ENCODE data around the gene LMTK3. TPM values are rescaled to one million over a fixed set of nuclear protein-coding genes. Genes with fewer than 3 reads are reported as not detected.

Gene LMTK3
- total RNA-seq, 2 donors from 2014 or later, result 2.9 to 9.5 TPM

DNA sequence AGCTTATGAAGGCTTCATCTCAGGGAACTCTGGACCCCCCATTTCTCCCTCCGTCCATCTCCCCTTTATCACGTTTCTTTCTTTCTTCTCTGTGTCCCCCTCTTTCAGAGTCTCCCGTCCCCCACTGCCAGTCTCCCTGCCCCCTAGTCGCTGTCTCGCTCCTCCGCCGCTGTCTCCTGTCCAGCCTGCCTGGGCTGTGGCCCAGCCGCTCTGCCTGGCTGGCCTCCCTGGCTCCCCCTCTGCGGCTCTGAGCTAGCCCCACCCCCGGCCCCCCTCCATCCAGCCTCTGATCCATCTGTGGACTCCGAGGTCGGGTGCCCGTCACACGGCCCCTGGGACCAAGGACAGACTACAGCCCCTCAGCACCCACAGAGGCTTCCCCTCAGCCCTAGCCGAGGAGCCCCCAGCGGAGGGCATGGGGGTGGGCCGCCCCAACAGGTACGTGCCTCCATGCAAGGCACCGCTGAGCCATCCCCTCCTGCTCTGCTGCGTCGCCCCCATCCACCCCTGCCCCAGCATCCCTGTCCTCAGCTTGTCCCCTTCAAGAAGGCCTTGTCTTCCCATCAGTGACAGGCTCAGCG lies 57.4 kb downstream of the LMTK3 start:
- Mint-ChIP-seq H3K9me3 (no peaks in the 10 kb centered on the region), H3K27ac (peak overlapping the region; percentile 60 to 73), H3K36me3 (peaks cover 0 to 4% of the 10 kb centered on the region in 2 donors)
- ATAC-seq (no peak), DNase-seq (ENCODE audit: low spot score in 2 of 2) (no peak)

DNA sequence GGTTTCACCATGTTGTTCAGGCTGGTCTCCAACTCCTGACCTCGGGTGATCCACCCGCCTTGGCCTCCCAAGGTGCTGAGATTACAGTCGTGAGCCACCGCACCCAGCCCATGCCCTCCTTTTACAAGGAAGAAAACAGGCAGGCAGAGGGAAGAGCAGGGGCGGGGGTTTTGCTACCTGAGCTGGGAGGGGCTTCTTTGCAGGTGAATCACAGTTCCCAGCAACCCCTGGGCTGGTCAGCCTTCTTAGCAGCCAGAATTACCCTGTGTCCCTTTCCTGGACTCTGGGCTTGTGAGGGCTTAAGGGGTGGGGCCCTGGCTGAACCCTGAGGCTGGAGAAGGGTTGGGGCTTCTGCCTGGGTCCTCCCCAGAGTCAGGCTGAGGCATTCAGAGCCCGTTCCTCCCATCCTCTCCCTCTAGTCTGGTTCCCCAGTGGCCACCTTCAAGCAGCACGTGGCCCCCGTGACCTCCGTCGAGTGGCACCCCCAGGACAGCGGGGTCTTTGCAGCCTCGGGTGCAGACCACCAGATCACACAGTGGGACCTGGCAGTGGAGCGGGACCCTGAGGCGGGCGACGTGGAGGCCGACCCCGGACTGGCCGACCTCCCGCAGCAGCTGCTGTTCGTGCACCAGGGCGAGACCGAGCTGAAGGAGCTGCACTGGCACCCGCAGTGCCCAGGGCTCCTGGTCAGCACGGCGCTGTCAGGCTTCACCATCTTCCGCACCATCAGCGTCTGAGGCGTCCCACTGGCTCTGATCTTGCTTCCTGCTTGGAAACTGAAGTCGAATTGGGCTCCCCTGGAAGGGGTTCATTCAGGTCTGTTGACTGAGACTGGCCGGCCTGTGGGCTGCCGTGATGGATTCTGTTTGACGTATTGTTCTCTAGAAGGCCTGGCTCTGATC lies 59.1 kb downstream of the LMTK3 start:
- no peaks in the 10 kb centered on the region for H3K9me3 Mint-ChIP-seq
- H3K27ac Mint-ChIP-seq, result peak overlapping the region in 1 of 2 donors; percentile 79
- peaks cover 11 to 21% of the 10 kb centered on the region in 2 donors for H3K36me3 Mint-ChIP-seq
- no peak for ATAC-seq
- DNase-seq (ENCODE audit: low spot score in 2 of 2), result no peak

DNA sequence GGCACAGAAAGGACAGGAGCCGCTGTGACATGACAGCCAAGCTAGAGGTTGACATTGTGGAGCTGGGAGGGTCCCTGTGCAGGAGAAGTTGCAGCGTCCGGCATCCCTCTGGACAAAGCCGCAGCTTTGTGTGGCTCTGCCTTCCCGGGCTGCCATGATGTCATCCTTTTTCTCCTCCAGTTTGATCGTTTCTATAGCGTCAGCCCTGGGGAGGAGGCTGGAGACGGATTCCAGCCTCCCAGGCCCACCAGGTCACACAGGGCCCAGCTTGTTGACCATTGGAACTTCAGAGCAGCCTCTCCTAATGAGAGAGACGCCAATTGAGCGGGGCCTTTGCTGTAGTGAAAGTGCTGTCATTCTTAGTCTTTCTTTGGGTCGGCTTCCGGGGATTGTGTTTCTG lies 60.0 kb downstream of the LMTK3 start:
- H3K36me3 Mint-ChIP-seq, result peaks cover 11 to 23% of the 10 kb centered on the region in 2 donors
- H3K9me3 Mint-ChIP-seq, result no peaks in the 10 kb centered on the region
- no peak for DNase-seq (ENCODE audit: low spot score in 2 of 2)
- no peak for ATAC-seq
- H3K27ac Mint-ChIP-seq, result peak overlapping the region in 1 of 2 donors; percentile 79

DNA sequence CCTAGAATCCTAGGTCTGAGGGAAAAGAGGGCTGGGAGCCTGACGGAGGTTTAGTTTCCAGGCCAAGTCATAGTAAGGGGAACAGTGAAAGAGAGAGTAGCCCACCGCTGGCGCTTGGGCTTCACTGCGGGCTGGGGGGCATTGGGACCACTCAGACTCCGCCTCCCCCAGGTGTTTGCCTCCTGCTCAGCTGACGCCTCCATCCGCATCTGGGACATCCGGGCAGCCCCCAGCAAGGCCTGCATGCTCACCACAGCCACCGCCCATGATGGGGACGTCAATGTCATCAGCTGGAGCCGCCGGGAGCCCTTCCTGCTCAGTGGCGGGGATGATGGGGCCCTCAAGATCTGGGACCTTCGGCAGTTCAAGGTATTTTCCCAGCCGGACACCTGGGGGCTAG lies 60.8 kb downstream of the LMTK3 start:
- DNase-seq (ENCODE audit: low spot score in 2 of 2), result no peak
- H3K27ac Mint-ChIP-seq, result no peak overlapping the region
- ATAC-seq, result no peak
- no peaks in the 10 kb centered on the region for H3K9me3 Mint-ChIP-seq
- H3K36me3 Mint-ChIP-seq, result peaks cover 19 to 23% of the 10 kb centered on the region in 2 donors

DNA sequence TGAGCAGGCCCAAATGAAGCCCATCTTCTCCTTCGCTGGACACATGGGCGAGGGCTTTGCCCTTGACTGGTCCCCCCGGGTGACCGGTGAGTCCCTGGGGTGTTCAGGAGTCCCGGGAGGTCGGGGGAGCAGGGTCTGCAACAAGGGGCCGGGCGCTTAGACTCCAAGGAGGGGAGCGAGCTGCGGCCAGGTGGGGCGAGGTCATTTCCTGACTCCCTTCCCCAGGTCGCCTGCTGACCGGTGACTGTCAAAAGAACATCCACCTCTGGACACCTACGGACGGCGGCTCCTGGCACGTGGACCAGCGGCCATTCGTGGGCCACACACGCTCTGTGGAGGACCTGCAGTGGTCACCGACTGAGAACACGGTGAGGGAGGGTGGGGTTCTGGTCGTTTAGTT lies 61.2 kb downstream of the LMTK3 start:
- DNase-seq (ENCODE audit: low spot score in 2 of 2), result no peak
- H3K9me3 Mint-ChIP-seq, result no peaks in the 10 kb centered on the region
- H3K27ac Mint-ChIP-seq, result no peak overlapping the region
- H3K36me3 Mint-ChIP-seq, result peaks cover 23% of the 10 kb centered on the region in 2 donors
- ATAC-seq, result no peak

DNA sequence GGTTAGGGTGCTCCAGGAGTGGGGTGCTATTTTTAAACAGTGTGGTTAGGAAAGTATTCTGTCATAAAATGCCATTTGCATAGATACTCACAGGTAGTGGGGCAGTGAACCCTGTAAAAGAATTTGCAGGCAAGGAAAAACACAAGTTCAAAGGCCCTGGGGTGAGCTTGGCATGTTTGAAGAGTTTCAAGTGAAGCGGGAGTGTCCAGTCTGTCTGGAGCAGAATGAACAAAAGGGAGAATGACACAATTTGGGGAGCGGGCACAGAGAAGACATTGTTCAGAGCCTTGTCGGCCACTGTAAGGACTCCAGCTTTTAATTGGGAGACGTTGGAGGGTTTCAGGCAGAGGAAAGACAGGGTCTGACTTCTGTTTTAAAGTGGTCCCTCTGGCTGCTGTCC lies 63.1 kb downstream of the LMTK3 start:
- DNase-seq (ENCODE audit: low spot score in 2 of 2), result no peak
- Mint-ChIP-seq H3K27ac (peak overlapping the region; percentile 1 to 84), H3K9me3 (no peaks in the 10 kb centered on the region), H3K36me3 (peaks cover 23 to 30% of the 10 kb centered on the region in 2 donors)
- no peak for ATAC-seq

DNA sequence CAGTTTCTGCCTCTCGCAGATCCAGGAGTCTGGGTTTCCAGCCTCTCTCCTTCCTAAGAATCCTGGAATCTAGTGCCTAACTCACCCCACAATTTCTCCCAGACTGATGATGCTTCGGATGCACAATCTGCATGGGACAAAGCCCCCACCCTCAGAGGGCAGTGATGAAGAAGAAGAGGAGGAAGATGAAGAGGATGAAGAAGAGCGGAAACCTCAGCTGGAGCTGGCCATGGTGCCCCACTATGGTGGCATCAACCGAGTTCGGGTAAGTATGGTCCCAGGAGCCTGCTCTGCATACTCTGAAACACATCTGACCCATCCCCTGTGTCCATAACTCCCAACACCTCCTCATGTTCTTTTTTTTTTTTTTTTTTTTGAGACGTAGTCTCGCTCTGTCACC lies 65.1 kb downstream of the LMTK3 start:
- ATAC-seq, result no peak
- peaks cover 23 to 37% of the 10 kb centered on the region in 2 donors for H3K36me3 Mint-ChIP-seq
- peak overlapping the region; percentile 90 to 93 for H3K27ac Mint-ChIP-seq
- H3K9me3 Mint-ChIP-seq, result no peaks in the 10 kb centered on the region
- DNase-seq (ENCODE audit: low spot score in 2 of 2), result no peak

DNA sequence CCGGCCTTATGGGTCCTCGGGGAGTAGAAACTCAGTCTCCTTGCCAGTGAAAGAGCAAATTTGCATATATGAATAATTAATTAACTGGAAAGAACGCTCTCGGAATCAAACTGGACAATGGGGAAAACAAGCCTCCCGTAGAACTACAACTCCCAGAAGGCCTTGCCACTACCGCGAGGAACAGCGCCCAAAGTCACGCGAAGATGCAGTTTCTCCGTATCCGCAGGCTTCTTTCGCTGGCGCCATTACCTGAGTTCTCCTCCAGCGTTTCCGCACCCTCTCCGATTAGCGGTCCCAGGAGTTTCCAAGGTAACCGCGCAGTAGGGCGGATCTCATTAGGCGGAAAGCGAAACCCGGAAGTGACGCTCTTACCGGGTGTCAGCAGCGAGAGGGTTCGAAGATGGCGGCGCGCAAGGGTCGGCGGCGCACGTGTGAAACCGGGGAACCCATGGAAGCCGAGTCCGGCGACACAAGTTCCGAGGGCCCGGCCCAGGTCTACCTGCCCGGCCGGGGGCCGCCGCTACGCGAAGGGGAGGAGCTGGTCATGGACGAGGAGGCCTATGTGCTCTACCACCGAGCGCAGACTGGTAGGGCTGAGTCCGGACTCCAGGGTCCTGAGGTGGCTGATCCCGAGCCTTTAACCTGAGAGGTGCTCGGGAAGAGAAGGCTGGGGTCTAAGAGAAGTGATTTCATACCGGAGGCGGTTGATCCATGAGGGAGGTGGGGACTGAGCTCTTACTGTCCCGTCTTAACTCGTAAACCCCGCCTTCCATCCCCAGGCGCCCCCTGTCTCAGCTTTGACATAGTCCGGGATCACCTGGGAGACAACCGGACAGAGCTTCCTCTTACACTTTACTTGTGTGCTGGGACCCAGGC lies 65.8 kb downstream of the LMTK3 start, which contains the start of gene GRWD1:
Gene GRWD1, plus strand, starts transcription at position 378 of the 876 bp plus-strand sequence. Its CDS starts 23 bp downstream, at position 401.
- H3K36me3 Mint-ChIP-seq, result peaks cover 23 to 39% of the 10 kb centered on the region in 2 donors
- peak; percentile 96 to 98 for ATAC-seq
- H3K27ac Mint-ChIP-seq, result peak within 1 kb of the TSS; percentile 90 to 93
- peak; percentile 87 to 96 for DNase-seq (ENCODE audit: low spot score in 2 of 2)
- no peaks in the 10 kb centered on the region for H3K9me3 Mint-ChIP-seq

DNA sequence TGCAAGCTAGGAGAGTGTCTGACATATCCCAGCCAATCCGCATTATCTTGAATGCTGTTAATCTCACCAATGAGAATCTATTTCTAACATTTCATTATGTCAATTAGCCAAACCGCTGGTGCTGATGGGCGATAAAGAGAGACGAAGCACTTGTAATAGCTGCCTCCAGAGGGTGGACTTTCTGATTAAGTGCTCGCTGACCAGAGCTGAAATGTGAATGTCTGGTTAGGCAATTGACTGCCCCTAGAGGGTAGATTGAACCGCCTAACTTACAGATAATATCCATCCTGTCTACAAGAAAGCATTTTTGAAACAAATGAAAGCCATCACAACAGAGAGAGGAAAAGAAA lies 66.4 kb downstream of the LMTK3 start:
- peak; percentile 12 to 42 for ATAC-seq
- Mint-ChIP-seq H3K9me3 (no peaks in the 10 kb centered on the region), H3K36me3 (peaks cover 23 to 39% of the 10 kb centered on the region in 2 donors), H3K27ac (peak overlapping the region; percentile 90 to 93)
- DNase-seq (ENCODE audit: low spot score in 2 of 2), result no peak

DNA sequence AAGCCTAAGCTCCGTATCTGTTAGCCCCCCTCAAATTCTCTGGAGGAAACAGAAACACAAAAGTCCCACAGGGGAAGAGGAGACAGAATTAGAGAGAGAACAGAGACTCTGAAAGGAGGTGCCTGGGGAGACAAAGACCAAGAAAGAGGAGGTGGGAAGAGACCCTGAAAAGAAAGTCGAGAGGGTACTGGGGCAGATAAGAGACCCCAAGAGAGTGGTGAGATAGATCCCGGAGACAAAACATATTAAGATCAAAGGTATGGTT lies 66.8 kb downstream of the LMTK3 start:
- Mint-ChIP-seq H3K9me3 (no peaks in the 10 kb centered on the region), H3K27ac (peak overlapping the region; percentile 57 to 93), H3K36me3 (peaks cover 23 to 39% of the 10 kb centered on the region in 2 donors)
- DNase-seq (ENCODE audit: low spot score in 2 of 2) (no peak), ATAC-seq (no peak)

DNA sequence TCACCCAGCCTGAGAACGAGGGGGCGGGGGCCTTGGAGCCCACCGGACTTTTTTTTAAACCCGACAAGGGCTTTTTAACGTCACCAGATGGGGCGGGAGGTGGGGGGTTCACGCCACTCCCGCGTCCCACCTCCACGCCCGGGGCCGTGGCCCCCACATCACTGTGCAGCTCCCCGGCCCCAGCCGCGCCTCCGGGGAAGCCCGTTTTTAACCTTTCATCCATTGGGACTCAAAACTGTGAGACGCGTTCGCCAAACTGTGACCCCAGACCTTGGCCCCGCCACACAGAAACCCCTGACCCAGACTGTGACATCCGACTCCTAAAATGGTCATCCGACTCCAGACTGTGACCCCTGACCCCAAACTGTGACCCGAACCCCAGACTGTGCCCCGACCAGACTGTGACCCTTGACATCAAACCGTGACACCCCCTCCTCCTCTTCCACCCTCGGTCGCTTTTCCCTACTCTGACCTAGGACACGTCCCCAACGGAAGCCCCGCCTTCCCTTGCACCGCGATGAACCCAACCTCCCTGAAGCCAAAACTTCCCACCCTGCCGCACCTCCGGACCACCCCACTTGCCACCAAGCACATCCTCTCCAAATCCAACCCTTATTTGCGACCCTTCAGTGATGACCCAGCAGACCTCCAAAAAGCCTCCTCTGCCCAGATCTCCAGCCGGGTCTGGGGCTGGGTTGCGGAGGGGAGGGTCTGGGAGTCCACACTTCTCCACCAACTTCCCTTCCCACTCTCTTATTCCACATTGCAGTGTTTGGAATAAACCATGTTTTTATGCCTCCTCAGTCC lies 67.3 kb downstream of the LMTK3 start:
- no peak for ATAC-seq

DNA sequence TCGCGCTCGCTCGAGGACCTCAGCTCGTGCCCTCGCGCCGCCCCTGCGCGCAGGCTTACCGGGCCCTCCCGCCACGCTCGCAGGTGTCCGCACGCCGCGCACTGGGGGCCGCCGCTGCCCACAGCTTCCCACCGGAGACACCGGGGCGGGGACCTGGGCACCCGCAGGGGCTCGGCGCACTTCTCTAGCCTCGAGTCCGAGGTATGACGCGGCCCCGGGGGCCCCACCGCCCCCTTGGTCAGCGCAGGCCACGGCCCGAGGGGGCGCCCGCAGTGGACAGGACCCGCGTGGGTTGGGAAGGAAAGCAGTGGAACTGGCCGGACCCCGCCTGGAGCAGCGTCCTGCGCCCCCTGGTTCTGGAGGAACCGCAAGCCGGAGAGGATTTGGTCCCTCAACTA lies 67.9 kb downstream of the LMTK3 start:
- H3K36me3 Mint-ChIP-seq, result peaks cover 21 to 30% of the 10 kb centered on the region in 2 donors
- no peak for DNase-seq (ENCODE audit: low spot score in 2 of 2)
- H3K27ac Mint-ChIP-seq, result no peak overlapping the region
- no peak for ATAC-seq
- no peaks in the 10 kb centered on the region for H3K9me3 Mint-ChIP-seq

More for the DNA sequence above, 67.3 kb downstream of the LMTK3 start:
- DNase-seq (ENCODE audit: low spot score in 2 of 2), result no peak
- Mint-ChIP-seq H3K36me3 (peaks cover 23 to 36% of the 10 kb centered on the region in 2 donors), H3K27ac (peak overlapping the region; percentile 57 to 93), H3K9me3 (no peaks in the 10 kb centered on the region)

DNA sequence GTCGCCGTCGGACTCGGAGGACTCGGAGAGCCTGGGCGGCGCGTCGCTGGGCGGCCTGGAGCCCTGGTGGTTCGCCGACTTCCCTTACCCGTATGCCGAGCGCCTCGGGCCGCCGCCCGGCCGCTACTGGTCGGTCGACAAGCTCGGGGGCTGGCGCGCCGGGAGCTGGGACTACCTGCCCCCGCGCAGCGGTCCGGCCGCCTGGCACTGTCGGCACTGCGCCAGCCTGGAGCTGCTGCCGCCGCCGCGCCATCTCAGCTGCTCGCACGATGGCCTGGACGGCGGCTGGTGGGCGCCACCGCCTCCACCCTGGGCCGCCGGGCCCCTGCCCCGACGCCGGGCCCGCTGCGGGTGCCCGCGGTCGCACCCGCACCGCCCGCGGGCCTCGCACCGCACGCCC lies 68.4 kb downstream of the LMTK3 start:
- H3K27ac Mint-ChIP-seq, result no peak overlapping the region
- peaks cover 16 to 25% of the 10 kb centered on the region in 2 donors for H3K36me3 Mint-ChIP-seq
- DNase-seq (ENCODE audit: low spot score in 2 of 2), result peak in 1 of 2 donors; percentile 29

DNA sequence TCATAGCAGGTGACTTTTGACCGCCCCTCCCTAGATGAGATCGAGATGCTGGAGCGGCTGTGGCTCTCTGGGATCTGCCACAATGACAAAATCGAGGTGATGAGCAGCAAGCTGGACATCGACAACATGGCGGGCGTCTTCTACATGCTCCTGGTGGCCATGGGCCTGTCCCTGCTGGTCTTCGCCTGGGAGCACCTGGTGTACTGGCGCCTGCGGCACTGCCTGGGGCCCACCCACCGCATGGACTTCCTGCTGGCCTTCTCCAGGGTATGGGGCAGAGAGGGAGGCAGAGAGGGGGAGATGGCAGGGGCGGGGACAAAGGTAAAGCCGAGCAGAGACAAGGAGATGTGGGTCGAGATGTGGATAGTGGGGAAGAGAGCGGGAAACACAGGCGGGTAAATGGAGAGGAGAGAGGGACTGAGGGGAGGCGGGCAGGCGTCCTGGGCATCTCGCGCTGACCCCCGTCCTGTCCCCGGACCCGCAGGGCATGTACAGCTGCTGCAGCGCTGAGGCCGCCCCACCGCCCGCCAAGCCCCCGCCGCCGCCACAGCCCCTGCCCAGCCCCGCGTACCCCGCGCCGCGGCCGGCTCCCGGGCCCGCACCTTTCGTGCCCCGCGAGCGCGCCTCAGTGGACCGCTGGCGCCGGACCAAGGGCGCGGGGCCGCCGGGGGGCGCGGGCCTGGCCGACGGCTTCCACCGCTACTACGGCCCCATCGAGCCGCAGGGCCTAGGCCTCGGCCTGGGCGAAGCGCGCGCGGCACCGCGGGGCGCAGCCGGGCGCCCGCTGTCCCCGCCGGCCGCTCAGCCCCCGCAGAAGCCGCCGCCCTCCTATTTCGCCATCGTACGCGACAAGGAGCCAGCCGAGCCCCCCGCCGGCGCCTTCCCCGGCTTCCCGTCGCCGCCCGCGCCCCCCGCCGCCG lies 69.3 kb downstream of the LMTK3 start:
- Mint-ChIP-seq H3K9me3 (no peaks in the 10 kb centered on the region), H3K27ac (no peak overlapping the region)

More for the DNA sequence above, 68.4 kb downstream of the LMTK3 start:
- no peaks in the 10 kb centered on the region for H3K9me3 Mint-ChIP-seq
- no peak for ATAC-seq

DNA sequence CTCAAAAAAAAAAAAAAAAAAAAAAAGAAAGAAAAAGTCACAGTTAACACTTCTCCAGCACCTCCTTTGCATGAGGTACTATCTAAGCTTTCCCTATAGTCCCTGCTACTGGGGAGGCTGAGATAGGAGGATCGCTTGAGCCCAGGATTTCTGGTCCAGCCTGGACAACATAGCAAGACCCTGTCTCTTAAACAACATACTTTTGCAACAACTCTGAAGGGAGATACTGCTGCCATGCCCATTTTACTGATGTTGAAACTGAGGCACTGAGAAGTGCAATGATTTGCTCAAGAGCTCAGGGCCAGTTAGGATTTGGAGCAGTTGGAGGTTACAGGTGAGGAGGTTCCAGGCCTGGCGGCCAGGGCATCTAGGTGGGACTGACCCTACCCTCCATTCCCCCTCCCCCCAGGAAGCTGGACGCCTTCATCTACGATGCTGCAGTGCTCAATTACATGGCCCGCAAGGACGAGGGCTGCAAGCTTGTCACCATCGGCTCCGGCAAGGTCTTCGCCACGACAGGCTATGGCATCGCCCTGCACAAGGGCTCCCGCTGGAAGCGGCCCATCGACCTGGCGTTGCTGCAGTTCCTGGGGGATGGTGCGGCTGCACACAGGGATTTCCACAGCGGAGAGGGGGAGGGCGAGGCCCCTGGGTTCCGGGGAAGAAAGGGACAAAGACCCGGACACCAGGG lies 70.1 kb downstream of the LMTK3 start:
- H3K27ac Mint-ChIP-seq, result no peak overlapping the region
- peaks cover 10 to 16% of the 10 kb centered on the region in 2 donors for H3K36me3 Mint-ChIP-seq
- ATAC-seq (no peak), DNase-seq (ENCODE audit: low spot score in 2 of 2) (no peak)
- no peaks in the 10 kb centered on the region for H3K9me3 Mint-ChIP-seq

More for the DNA sequence above, 69.3 kb downstream of the LMTK3 start:
- DNase-seq (ENCODE audit: low spot score in 2 of 2) (no peak), ATAC-seq (no peak)
- H3K36me3 Mint-ChIP-seq, result peaks cover 11 to 16% of the 10 kb centered on the region in 2 donors
